GM21526 (cell line): ENCODE measurements around the gene TIAM2.

ENCODE experiments used
- ATAC-seq: cut with Tn5 transposase; IDR thresholded peaks from one replicate; pipeline ENCODE4 v1.9.1; 2021; ENCODE audit warnings: moderate library complexity; ENCODE audit not compliant: unreplicated experiment, low FRiP score

Gene TIAM2

DNA sequence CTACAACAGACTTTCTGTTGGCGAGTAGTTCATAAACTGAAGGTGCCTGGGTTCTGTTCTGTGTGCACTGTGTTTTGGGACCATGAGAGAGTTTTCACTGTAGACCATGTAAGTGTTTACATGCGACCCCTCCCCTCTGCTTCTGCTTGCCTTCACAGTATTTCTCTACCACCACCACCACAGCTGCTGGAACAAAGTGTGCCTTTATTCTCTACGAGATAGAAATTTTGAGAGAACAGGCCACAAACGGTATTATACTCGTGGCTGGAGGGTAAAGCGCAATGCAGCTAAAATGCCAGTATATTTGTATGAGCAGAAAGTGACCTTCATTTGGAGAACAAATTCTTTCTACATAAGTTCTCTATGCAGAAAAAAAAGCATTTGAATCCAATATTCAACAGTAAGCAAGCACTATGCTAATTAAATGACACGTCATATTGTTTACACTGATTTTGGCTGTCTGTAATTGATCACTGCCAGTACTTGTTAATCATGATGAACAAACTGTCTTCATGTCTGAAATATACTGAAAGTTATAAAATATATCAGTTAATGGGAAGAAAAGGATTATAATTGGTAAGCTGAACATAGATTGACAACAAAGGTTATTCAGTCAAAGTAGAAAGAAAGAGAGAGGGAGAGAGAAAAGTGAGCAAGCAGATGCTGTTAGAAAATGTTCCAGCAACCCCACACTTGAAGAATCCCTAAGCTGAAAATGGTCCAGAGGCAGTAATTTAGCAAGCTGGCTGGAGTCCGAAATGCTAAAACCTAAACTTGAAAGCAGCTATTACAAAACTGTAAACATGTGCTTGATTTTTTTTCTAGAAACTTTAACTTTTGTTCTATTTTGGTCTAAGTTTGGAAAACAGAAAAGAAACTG lies 277.5 kb downstream of the TIAM2 start:
- ATAC-seq: no peak

DNA sequence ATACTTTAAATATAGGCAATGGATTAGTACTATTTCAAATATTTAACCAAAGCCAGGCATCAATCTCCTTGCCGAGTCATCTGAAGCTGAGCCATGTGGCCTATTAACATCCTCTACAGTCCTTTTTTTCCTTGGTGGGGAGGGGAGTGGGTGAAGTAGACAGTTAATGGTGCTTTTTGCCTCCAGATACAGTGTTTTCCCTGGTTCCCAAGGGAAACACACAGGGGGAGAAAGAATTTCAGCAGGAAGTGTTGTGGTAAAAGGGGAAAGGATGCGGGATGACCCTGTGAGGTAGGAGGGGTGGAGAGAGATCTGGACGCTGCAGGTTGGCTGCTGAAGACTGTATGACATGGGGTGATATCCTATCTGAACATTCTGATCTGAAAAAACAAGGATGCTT lies 278.3 kb downstream of the TIAM2 start:
- no peak for ATAC-seq

GRCh38 chr6:155274106-155274505 lies 279.0 kb downstream of the TIAM2 start:
- ATAC-seq: no peak

DNA sequence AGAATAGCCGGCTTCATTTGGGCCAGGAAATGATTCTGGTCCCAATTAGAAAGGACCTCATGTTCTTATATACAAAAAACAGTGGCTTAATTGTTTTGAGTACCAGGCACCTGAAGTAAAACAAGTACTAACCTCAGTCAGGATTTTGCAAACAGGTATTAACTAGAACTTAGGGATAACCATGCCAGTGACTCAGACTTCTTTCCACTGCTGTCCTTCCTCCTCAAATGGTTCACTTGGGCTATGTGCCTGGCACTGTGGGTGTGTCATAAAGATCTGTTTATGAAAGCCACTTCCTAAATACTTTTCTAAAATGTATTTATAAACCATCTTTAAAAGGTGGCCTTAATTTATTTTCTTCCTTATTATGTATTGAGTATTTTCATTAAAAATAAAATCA lies 279.4 kb downstream of the TIAM2 start:
- ATAC-seq: no peak

DNA sequence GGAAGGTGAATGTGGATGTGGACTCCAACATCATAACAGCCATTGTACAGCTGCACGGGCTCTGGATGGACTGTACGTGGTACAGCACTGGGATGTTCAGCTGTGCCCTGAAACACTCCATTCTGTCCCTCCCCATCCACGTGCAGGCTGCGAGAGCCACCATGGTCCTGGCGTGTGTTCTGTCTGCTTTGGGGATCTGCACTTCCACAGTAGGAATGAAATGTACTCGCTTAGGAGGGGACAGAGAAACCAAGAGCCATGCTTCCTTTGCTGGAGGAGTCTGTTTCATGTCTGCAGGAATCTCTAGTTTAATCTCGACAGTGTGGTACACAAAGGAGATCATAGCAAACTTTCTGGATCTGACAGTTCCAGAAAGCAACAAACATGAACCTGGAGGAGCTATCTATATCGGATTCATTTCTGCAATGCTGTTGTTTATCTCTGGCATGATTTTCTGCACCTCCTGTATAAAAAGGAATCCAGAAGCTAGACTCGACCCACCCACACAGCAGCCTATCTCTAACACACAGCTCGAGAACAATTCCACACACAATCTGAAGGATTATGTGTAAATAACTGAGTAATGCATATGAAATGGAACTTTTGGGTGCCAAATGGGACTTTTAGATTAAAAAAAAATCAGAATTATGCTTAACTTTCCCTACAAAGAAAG lies 280.8 kb downstream of the TIAM2 start:
- ATAC-seq: no peak

DNA sequence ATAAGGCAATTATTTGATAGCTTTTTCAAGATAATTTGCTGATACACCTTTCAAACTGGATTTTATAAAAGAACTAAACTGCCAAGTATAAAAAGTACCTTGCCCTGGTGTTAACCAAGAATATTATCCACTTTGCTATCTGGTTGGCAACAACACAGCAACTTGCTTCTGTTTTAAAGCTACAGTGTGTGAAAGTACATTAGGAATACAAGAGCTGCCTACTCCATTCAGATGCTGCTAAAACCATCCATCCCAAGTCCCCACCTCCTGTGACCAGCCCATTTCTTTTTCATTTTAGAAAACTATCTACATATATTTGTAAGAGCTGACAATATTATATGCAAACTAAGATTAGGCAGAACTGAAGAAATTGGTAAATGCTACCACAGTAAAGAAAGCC lies 281.5 kb downstream of the TIAM2 start:
- no peak for ATAC-seq

- no peak for ATAC-seq
Observed at GRCh38 chr6:155278319-155279049, 283.4 kb downstream of the TIAM2 start.

GRCh38 chr6:155284775-155285174 lies 289.7 kb downstream of the TIAM2 start:
- no peak for ATAC-seq

- no peak for ATAC-seq
Observed at GRCh38 chr6:155287762-155288161, 292.6 kb downstream of the TIAM2 start.

DNA sequence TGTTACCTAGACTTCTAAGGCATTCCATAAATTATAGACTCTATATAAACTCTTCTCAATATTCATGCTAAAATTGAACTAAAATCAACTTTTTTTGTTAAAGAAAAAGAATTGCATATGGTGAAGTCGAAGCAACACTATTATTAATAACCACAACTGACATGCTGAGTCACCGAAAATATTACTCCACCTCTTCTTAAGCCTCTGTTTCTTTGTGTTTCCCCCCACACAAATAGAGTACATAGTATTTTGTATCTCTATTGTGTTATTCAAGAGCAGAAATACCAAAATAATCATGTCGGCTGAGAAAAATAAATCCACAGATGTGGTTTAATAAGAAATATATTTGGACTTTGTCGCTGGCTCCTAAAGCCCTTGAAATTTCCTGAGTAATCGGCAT lies 295.4 kb downstream of the TIAM2 start:
- no peak for ATAC-seq

DNA sequence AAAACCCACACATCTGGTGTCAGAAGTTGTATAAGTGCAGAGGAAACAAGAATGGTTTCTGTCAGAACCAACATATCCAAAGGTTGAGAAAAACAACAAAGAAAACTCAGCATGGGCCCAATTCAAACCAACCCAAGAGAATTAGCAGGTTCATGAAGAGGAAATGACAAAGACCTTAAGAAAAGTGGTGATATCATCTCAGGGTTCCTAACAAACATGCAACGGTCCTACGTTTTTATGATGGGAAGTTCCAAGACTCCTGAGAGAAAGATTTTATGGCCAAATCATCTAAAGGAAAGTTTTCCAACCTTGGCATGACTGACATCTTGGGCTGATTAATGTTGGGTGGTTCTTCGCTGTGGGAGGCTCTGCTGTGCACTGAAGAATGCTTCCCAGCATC lies 296.2 kb downstream of the TIAM2 start:
- ATAC-seq: no peak

- no peak for ATAC-seq
Observed at GRCh38 chr6:155292711-155293110, 297.6 kb downstream of the TIAM2 start.

DNA sequence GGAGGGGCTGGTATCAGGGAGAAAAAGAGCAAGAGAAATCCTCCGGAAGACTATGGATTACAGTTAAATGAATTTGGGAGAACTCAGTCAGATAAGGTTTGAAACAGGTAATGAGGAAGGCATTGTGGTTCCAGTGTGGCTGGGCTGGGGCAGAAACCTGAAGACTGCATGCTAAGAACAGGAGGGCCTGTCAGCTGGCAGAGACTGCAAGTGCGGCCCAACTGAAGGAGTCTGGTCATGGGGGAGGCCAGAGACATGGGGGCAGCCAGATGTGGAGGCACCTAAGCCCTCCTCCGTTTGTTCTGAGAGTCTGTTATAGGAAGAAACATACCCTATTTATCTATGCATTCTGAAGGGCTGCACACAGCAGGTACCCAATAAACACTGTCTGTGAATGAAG lies 302.6 kb downstream of the TIAM2 start:
- no peak for ATAC-seq

DNA sequence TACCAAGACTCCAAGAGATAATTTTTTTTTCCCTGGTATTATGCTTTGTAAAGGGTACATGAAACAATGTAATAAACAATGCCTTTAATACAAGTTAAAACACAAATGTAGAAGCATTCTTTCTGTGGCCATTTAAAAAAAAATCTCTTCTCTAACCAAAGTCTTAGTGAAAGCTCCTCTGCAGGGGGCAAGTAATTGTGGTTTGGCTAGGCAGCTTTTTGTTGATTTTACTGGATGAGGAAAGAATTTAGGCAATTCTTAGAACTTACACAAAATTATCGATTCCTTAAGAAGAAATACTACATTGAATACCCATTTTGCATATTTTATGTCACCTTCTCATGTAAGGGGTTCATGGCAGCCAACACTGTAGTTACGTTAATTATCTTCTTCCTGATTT lies 306.8 kb downstream of the TIAM2 start:
- ATAC-seq: no peak

DNA sequence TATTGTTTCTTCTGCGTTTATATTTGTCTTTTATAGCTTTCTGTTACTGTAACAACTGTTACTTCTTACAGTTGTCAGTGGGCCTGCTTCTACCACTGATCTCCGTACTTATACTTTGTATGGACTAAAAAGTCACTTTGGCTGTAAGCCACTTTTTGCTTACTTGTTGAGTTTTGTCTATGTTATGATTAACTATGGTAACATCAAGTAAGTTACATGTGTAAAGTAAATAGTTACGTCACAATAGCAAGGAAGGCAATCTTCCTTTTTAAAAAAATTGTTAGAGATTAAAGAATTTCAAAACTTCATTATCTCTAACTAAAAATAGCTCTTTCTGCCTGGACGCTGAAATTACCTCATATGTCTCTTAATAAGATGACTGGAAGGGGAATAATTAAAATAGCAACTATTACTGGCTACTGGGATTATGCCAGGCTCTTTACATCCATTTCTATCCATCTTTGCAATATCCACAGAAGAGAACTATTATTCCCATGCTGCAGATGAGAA lies 308.3 kb downstream of the TIAM2 start:
- no peak for ATAC-seq

DNA sequence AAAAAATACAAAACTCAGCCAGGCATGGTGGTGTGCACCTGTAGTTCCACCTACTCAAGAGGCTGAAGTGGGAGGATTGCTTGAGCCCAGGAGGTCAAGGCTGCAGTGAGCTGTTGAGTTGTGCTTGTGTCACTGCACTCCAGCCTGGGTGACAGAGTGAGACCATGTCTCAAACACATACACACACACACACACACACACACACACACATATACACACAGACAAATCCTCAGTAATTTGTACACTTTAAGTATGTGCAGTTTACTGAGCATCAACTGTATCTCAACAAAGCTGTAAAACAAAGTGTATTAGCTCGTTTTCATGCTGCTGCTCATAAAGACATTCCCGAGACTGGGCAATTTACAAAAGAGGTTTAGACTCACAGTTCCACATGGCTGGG lies 311.8 kb downstream of the TIAM2 start:
- no peak for ATAC-seq
